ENCODE results near the gene SLC49A3.
"Not testable (repeated sequence)": the region's sequence is repeated elsewhere in the genome, so short reads cannot be mapped to it uniquely, and the experiment has no call there.

Gene SLC49A3

GRCh38 chr4:636628-637159 is 52.3 kb downstream of the SLC49A3 start:
- DNase-seq (ENCODE audit: low spot score): no peak
- TF ChIP-seq, protein P1, sequence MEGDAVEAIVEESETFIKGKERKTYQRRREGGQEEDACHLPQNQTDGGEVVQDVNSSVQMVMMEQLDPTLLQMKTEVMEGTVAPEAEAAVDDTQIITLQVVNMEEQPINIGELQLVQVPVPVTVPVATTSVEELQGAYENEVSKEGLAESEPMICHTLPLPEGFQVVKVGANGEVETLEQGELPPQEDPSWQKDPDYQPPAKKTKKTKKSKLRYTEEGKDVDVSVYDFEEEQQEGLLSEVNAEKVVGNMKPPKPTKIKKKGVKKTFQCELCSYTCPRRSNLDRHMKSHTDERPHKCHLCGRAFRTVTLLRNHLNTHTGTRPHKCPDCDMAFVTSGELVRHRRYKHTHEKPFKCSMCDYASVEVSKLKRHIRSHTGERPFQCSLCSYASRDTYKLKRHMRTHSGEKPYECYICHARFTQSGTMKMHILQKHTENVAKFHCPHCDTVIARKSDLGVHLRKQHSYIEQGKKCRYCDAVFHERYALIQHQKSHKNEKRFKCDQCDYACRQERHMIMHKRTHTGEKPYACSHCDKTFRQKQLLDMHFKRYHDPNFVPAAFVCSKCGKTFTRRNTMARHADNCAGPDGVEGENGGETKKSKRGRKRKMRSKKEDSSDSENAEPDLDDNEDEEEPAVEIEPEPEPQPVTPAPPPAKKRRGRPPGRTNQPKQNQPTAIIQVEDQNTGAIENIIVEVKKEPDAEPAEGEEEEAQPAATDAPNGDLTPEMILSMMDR (IDR thresholded peaks at IDR 0.05; ENCODE audit: extremely low read depth, missing control alignments): no peak

GRCh38 chr4:635851-636627 is 52.9 kb downstream of the SLC49A3 start:
- TF ChIP-seq, protein P1 (IDR thresholded peaks at IDR 0.05; ENCODE audit: extremely low read depth, missing control alignments): no peak
- DNase-seq (ENCODE audit: low spot score): no peak

- not testable (repeated sequence) for DNase-seq (ENCODE audit: low spot score)
These were observed 53.7 kb downstream of the SLC49A3 start for GRCh38 chr4:635066-635835.

DNA sequence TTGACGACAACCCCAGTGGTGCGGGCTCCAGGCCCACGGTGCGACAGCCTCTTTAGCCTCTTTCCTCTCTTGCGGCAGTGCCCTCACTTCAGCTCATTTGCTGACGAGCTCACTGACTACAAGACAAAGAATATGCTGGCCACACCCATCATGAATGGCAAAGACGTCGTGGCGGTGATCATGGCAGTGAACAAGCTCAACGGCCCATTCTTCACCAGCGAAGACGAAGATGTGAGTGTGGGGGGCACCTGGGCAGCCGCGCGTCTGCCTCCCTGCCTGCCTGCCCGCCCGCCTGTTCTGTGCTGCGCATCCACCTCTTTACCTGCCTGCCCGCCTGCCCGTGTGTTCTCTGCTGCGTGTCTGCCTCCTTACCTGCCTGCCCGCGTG is 54.4 kb downstream of the SLC49A3 start:
- no peak for DNase-seq (ENCODE audit: low spot score)
- TF ChIP-seq, protein P1 (IDR thresholded peaks at IDR 0.05; ENCODE audit: extremely low read depth, missing control alignments): no peak

- DNase-seq (ENCODE audit: low spot score): no peak
- TF ChIP-seq, protein P1 (IDR thresholded peaks at IDR 0.05; ENCODE audit: extremely low read depth, missing control alignments): no peak
These were observed 54.9 kb downstream of the SLC49A3 start for GRCh38 chr4:633976-634598.

DNA sequence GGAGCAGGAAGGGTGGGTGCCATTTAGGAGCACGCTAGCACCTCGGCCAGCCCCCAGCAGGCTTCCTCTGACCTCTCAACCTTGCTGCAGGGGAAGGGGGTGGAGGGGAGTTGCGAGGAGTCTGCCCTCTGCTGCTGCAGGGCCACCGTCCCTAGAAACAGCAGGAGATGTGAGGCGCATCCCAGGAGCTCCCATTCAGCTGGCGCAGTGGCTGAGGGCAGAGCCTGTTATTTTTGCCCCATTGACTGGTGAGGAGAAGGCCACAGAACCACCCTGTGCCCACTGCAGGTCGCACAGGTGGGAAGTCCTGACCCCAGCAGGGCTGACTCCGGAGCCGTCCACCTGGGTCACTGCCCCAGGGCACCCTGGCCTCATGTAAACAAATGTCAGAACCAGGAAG is 55.5 kb downstream of the SLC49A3 start:
- DNase-seq (ENCODE audit: low spot score): no peak
- TF ChIP-seq, protein P1 (IDR thresholded peaks at IDR 0.05; ENCODE audit: extremely low read depth, missing control alignments): no peak

GRCh38 chr4:632926-633325 is 56.0 kb downstream of the SLC49A3 start:
- TF ChIP-seq, protein P1 (IDR thresholded peaks at IDR 0.05; ENCODE audit: extremely low read depth, missing control alignments): no peak
- no peak for DNase-seq (ENCODE audit: low spot score)
